OCI-LY7 (cell line): Measurements from ENCODE around the gene HMGCS1. TPM values are rescaled to one million over a fixed set of nuclear protein-coding genes. Genes with fewer than 3 reads are reported as not detected.
A peak's percentile ranks its signal among the peaks of the same experiment; 100 is the strongest.

ENCODE experiments used
- BruUV-seq: library from RNA; stranded (reverse); fragments of 400-500 nt; replicated peaks from 2 replicates; lab custom pipeline; 2021; lab: Mats Ljungman, UMichigan
- CTCF ChIA-PET: fragments of 300-600 bp; sonication (Branson Sonifier 250); formaldehyde crosslinking; loops from one replicate; lab custom pipeline; 2022; ENCODE audit warnings: antibody characterized with exemption; ENCODE audit not compliant: unreplicated experiment; lab: Charles Lee
- POLR2A ChIA-PET: fragments of 300-600 bp; sonication (Branson Sonifier 250); formaldehyde crosslinking; loops from one replicate; lab custom pipeline; 2022; ENCODE audit warnings: antibody characterized with exemption; lab: Charles Lee
- DNase-seq: peaks from one replicate; pipeline ENCODE4 v3.0.0-alpha.2; 2015; ENCODE audit warnings: low spot score
- H2AFZ ChIP-seq: fragments of 200-600 bp; sonication (generic), shearing (Covaris generic); 2 replicates; pipeline ENCODE4 v1.6.1; 2014; ENCODE audit warnings: mild to moderate bottlenecking, antibody characterized with exemption, low read length, moderate library complexity
- H3K27ac ChIP-seq: fragments of 200-600 bp; sonication (generic); 2 replicates; pipeline ENCODE4 v1.5.1; 2014; ENCODE audit warnings: mixed run types, low read depth, mild to moderate bottlenecking, moderate library complexity, low read length, inconsistent platforms; ENCODE audit not compliant: poor library complexity, severe bottlenecking
- H3K36me3 ChIP-seq: fragments of 200-600 bp; sonication (generic); 2 replicates; pipeline ENCODE4 v1.6.1; 2014; ENCODE audit warnings: mild to moderate bottlenecking, antibody characterized with exemption, low read length, moderate library complexity, mixed read lengths; ENCODE audit not compliant: insufficient read depth
- H3K4me1 ChIP-seq: fragments of 200-600 bp; sonication (generic); 2 replicates; pipeline ENCODE4 v1.5.1; 2014; ENCODE audit warnings: mild to moderate bottlenecking, low read length; ENCODE audit not compliant: insufficient read depth, poor library complexity, severe bottlenecking
- H3K4me2 ChIP-seq: fragments of 200-600 bp; sonication (generic); 2 replicates; pipeline ENCODE4 v1.6.1; 2014; ENCODE audit warnings: mild to moderate bottlenecking, low read length
- H3K4me3 ChIP-seq: fragments of 200-600 bp; sonication (generic); 2 replicates; pipeline ENCODE4 v1.5.1; 2014; ENCODE audit warnings: mild to moderate bottlenecking, low read depth, low read length; ENCODE audit not compliant: poor library complexity, severe bottlenecking
- H3K79me2 ChIP-seq: fragments of 200-600 bp; sonication (generic); 2 replicates; pipeline ENCODE4 v1.6.1; 2016; ENCODE audit warnings: low read depth, mild to moderate bottlenecking, low read length, moderate library complexity, mixed read lengths; ENCODE audit not compliant: insufficient read depth
- H3K9me2 ChIP-seq: fragments of 200-600 bp; sonication (generic); 2 replicates; pipeline ENCODE4 v1.6.1; 2016; ENCODE audit warnings: mild to moderate bottlenecking, low read length, mixed read lengths; ENCODE audit not compliant: insufficient read depth
- H3K9me3 ChIP-seq: fragments of 200-600 bp; sonication (generic); 2 replicates; pipeline ENCODE4 v1.6.1; 2014; ENCODE audit warnings: mild to moderate bottlenecking, mixed run types, low read length, mixed read lengths
- H4K20me1 ChIP-seq: fragments of 200-600 bp; sonication (generic); 2 replicates; pipeline ENCODE4 v1.6.1; 2014; ENCODE audit warnings: mild to moderate bottlenecking, antibody characterized with exemption, low read length, moderate library complexity, mixed read lengths; ENCODE audit not compliant: insufficient read depth
- CTCF ChIP-seq: fragments of 200-600 bp; sonication (generic); conservative IDR thresholded peaks from 2 replicates; pipeline ENCODE4 v1.5.1; 2014; ENCODE audit warnings: mild to moderate bottlenecking, antibody characterized with exemption, low read length, moderate library complexity, mixed read lengths
- EZH2phosphoT487 ChIP-seq: fragments of 200-600 bp; sonication (generic); IDR thresholded peaks from 2 replicates; pipeline ENCODE4 v1.6.1; 2018; ENCODE audit warnings: low read depth, borderline replicate concordance, mild to moderate bottlenecking, mixed run types, antibody characterized with exemption, low read length, moderate library complexity, mixed read lengths
- intact Hi-C: fragments of 100-400 bp; cut with micrococcal nuclease; formaldehyde crosslinking; loops from one replicate; pipeline ENCODE4 v1.10.0; 2022; ENCODE audit not compliant: unreplicated experiment
- total RNA-seq, 2 experiments: library from RNA; depleted of rRNA in 1 of 2; stranded (reverse); fragments of >200 nt in 1 of 2; shearing (Covaris generic) in 1 of 2; gene quantifications; 2 replicates each; pipeline ENCODE4 v1.2.3, GENCODE V29; 2014 to 2022

HMGCS1 gene
- total RNA-seq, 2 experiments from 2014 or later: 59.5 to 236 TPM

GRCh38 chr5:43312699-43313034 is 545 bp downstream of the HMGCS1 start:
- intact Hi-C loops: loop anchor here (1.0 to 5.0 kb wide), 7 partner anchors 170 to 1410 kb away; partner anchors contain the start of genes PAIP1, RIMOC1 and TMEM267
- Histone ChIP-seq H3K27ac (peak overlapping the region; percentile 80), H2AFZ (peak overlapping the region; percentile 62; the same call in 1 of the 2 replicates), H3K9me2 (no peaks in the 10 kb centered on the region), H3K36me3 (peaks cover 42% of the 10 kb centered on the region), H3K4me3 (peak overlapping the region; percentile 94), H3K9me3 (no peaks in the 10 kb centered on the region), H4K20me1 (peaks cover 35% of the 10 kb centered on the region; the same call in 1 of the 2 replicates), H3K79me2 (peaks cover 55% of the 10 kb centered on the region), H3K4me1 (peaks cover 52% of the 10 kb centered on the region), H3K4me2 (peak overlapping the region; percentile 72)
- ChIA-PET CTCF (interaction anchor here (0.5 to 0.8 kb wide), 2 partner anchors 207 to 212 kb away, joined by 3 read pairs; no protein-coding TSS in a partner anchor), POLR2A (interaction anchor here (1.0 to 3.6 kb wide), 12 partner anchors 9 to 294 kb away, joined by 3 to 34 read pairs (median 5); partner anchors contain the start of genes NNT, TMEM267 and ZNF131)
- TF ChIP-seq EZH2phosphoT487 (no peak), CTCF (no peak)
- no TSS peak for BruUV-seq
- DNase-seq: peak; percentile 58

- Histone ChIP-seq H3K36me3 (peaks cover 47% of the 10 kb centered on the region), H3K4me1 (peaks cover 52% of the 10 kb centered on the region), H3K4me2 (peak overlapping the region; percentile 72), H4K20me1 (peaks cover 37% of the 10 kb centered on the region; the same call in 1 of the 2 replicates), H3K9me2 (no peaks in the 10 kb centered on the region), H2AFZ (no peak overlapping the region), H3K79me2 (peaks cover 60% of the 10 kb centered on the region), H3K27ac (peak overlapping the region; percentile 80), H3K9me3 (no peaks in the 10 kb centered on the region), H3K4me3 (peak overlapping the region; percentile 94)
- intact Hi-C loops: loop anchor here (2.0 to 5.0 kb wide), 6 partner anchors 171 to 1410 kb away; partner anchors contain the start of genes PAIP1, RIMOC1 and TMEM267
- peak; percentile 20 for DNase-seq
- ChIA-PET POLR2A (interaction anchor here (0.6 to 3.6 kb wide), 9 partner anchors 9 to 421 kb away, joined by 3 to 34 read pairs (median 7); partner anchors contain the start of genes TMEM267 and ZNF131), CTCF (no interaction called here)
- no TSS peak for BruUV-seq
- TF ChIP-seq CTCF: no peak
- TF ChIP-seq EZH2phosphoT487: no peak
These were observed 1.0 kb downstream of the HMGCS1 start for GRCh38 chr5:43312076-43312661.
